ENCODE data around the gene TMCC1. TPM values are rescaled to one million over a fixed set of nuclear protein-coding genes. Genes with fewer than 3 reads are reported as not detected.
"Not testable (repeated sequence)": the region's sequence is repeated elsewhere in the genome, so short reads cannot be mapped to it uniquely, and the experiment has no call there.

The TMCC1 gene
- total and polyA plus RNA-seq, 2 experiments from 2014 or later = 12.3 to 26.9 TPM

GRCh38 chr3:129836381-129837064 is 57.0 kb downstream of the TMCC1 start:
- no peak for TF ChIP-seq CTCF (IDR thresholded peaks at IDR 0.05; ENCODE audit: low read depth, low read length)
- Histone ChIP-seq H3K27ac (peak overlapping the region; percentile 40), H3K36me3 (no peaks in the 10 kb centered on the region), H3K9me3 (ENCODE audit: low read depth) (no peaks in the 10 kb centered on the region), H3K27me3 (no peaks in the 10 kb centered on the region), H3K4me3 (no peak overlapping the region), H3K4me1 (ENCODE audit: low read depth) (peaks cover 15% of the 10 kb centered on the region)
- DNase-seq (ENCODE audit: low read depth in 1 of 2, low spot score in 1 of 2) = peak in 1 of 2 donors; percentile 43

GRCh38 chr3:129835198-129835597 is 58.3 kb downstream of the TMCC1 start:
- no peaks in the 10 kb centered on the region for H3K36me3 ChIP-seq
- H3K27me3 ChIP-seq = no peaks in the 10 kb centered on the region
- no peak overlapping the region for H3K4me3 ChIP-seq
- DNase-seq (ENCODE audit: low read depth in 1 of 2, low spot score in 1 of 2) = no peak
- no peaks in the 10 kb centered on the region for H3K9me3 ChIP-seq (ENCODE audit: low read depth)
- TF ChIP-seq CTCF (IDR thresholded peaks at IDR 0.05; ENCODE audit: low read depth, low read length) = no peak
- H3K27ac ChIP-seq = no peak overlapping the region
- peaks cover 15% of the 10 kb centered on the region for H3K4me1 ChIP-seq (ENCODE audit: low read depth)

- Histone ChIP-seq H3K36me3 (no peaks in the 10 kb centered on the region), H3K27ac (no peak overlapping the region), H3K27me3 (no peaks in the 10 kb centered on the region), H3K4me3 (no peak overlapping the region), H3K9me3 (ENCODE audit: low read depth) (no peaks in the 10 kb centered on the region), H3K4me1 (ENCODE audit: low read depth) (peaks cover 15% of the 10 kb centered on the region)
- TF ChIP-seq CTCF (IDR thresholded peaks at IDR 0.05; ENCODE audit: low read depth, low read length) = no peak
- DNase-seq (ENCODE audit: low read depth in 1 of 2, low spot score in 1 of 2) = peak in 1 of 2 donors; percentile 21
Measured at GRCh38 chr3:129834580-129834979, 58.9 kb downstream of the TMCC1 start.

- not testable (repeated sequence) for H3K4me3 ChIP-seq; H3K36me3 ChIP-seq; H3K9me3 ChIP-seq (ENCODE audit: low read depth); DNase-seq (ENCODE audit: low read depth in 1 of 2, low spot score in 1 of 2); H3K27me3 ChIP-seq; H3K27ac ChIP-seq
- H3K4me1 ChIP-seq (ENCODE audit: low read depth) = peaks cover 13% of the 10 kb centered on the region
Measured at GRCh38 chr3:129831942-129832341, 61.6 kb downstream of the TMCC1 start.

- no peak for DNase-seq (ENCODE audit: low read depth in 1 of 2, low spot score in 1 of 2)
- Histone ChIP-seq H3K9me3 (ENCODE audit: low read depth) (no peaks in the 10 kb centered on the region), H3K27me3 (no peaks in the 10 kb centered on the region), H3K4me1 (ENCODE audit: low read depth) (peaks cover 9% of the 10 kb centered on the region), H3K4me3 (no peak overlapping the region), H3K36me3 (peaks cover 3% of the 10 kb centered on the region), H3K27ac (no peak overlapping the region)
- no peak for TF ChIP-seq CTCF (IDR thresholded peaks at IDR 0.05; ENCODE audit: low read depth, low read length)
Measured at GRCh38 chr3:129831503-129831902, 62.0 kb downstream of the TMCC1 start.

- peak; percentile 69 for TF ChIP-seq CTCF (IDR thresholded peaks at IDR 0.05; ENCODE audit: low read depth, low read length)
- Histone ChIP-seq H3K27ac (no peak overlapping the region), H3K9me3 (ENCODE audit: low read depth) (no peaks in the 10 kb centered on the region), H3K4me1 (ENCODE audit: low read depth) (peaks cover 3% of the 10 kb centered on the region), H3K4me3 (no peak overlapping the region), H3K27me3 (no peaks in the 10 kb centered on the region), H3K36me3 (peaks cover 3% of the 10 kb centered on the region)
- DNase-seq (ENCODE audit: low read depth in 1 of 2, low spot score in 1 of 2) = peak; percentile 68 to 90
Measured at GRCh38 chr3:129829640-129830039, 63.9 kb downstream of the TMCC1 start.
